Trophoblast cell (in vitro differentiated cells and primary cell): ENCODE data around the gene COG2.

Experiments used
- DNase-seq, 2 donors: peaks; one replicate each; pipeline ENCODE4 v3.0.0-alpha.2; 2016
- H2AFZ ChIP-seq: 2 replicates; pipeline ENCODE4 v1.6.1; 2013; ENCODE audit warnings: low read length, moderate library complexity, mild to moderate bottlenecking; ENCODE audit not compliant: insufficient read depth, poor library complexity
- H2AK5ac ChIP-seq: 2 replicates; pipeline ENCODE4 v1.6.1; 2013; ENCODE audit warnings: mild to moderate bottlenecking, low read length
- H2BK120ac ChIP-seq: 2 replicates; pipeline ENCODE4 v1.6.1; 2013; ENCODE audit warnings: low read length, mild to moderate bottlenecking, moderate library complexity; ENCODE audit not compliant: insufficient read depth, poor library complexity
- H2BK12ac ChIP-seq: 2 replicates; pipeline ENCODE4 v1.6.1; 2013; ENCODE audit warnings: mild to moderate bottlenecking, low read length, moderate library complexity
- H2BK5ac ChIP-seq: 2 replicates; pipeline ENCODE4 v1.6.1; 2013; ENCODE audit warnings: low read length, low read depth, moderate library complexity, mild to moderate bottlenecking; ENCODE audit not compliant: poor library complexity
- H3K14ac ChIP-seq: 2 replicates; pipeline ENCODE4 v1.6.1; 2013; ENCODE audit warnings: mild to moderate bottlenecking, low read length
- H3K18ac ChIP-seq: 2 replicates; pipeline ENCODE4 v1.6.1; 2013; ENCODE audit warnings: mild to moderate bottlenecking, low read length
- H3K23ac ChIP-seq: 2 replicates; pipeline ENCODE4 v1.6.1; 2013; ENCODE audit warnings: low read length
- H3K27ac ChIP-seq: 2 replicates; pipeline ENCODE4 v1.5.1; 2013; ENCODE audit warnings: low read depth, mild to moderate bottlenecking, inconsistent platforms, low read length, moderate library complexity
- H3K27me3 ChIP-seq: 2 replicates; pipeline ENCODE4 v1.6.1; 2013; ENCODE audit warnings: inconsistent platforms, mild to moderate bottlenecking, low read length, moderate library complexity; ENCODE audit not compliant: insufficient read depth
- H3K36me3 ChIP-seq, 2 experiments: 1 replicate in 1 of 2; 2 replicates in 1 of 2; pipeline ENCODE4 v1.6.1; 2013; ENCODE audit warnings: low read length in 2 of 2, mild to moderate bottlenecking in 2 of 2, moderate library complexity in 1 of 2; ENCODE audit not compliant: insufficient read depth in 2 of 2, control insufficient read depth in 1 of 2
- H3K4ac ChIP-seq: 2 replicates; pipeline ENCODE4 v1.6.1; 2013; ENCODE audit warnings: low read depth, mild to moderate bottlenecking, low read length, moderate library complexity
- H3K4me1 ChIP-seq, 2 experiments: 1 replicate in 1 of 2; 2 replicates in 1 of 2; pipeline ENCODE4 v1.6.1; 2013; ENCODE audit warnings: low read length in 2 of 2, mild to moderate bottlenecking in 2 of 2, moderate library complexity in 1 of 2; ENCODE audit not compliant: insufficient read depth in 2 of 2, control insufficient read depth in 1 of 2
- H3K4me2 ChIP-seq: 2 replicates; pipeline ENCODE4 v1.6.1; 2013; ENCODE audit warnings: inconsistent platforms, mild to moderate bottlenecking, low read length, moderate library complexity
- H3K4me3 ChIP-seq: 2 replicates; pipeline ENCODE4 v1.5.1; 2013; ENCODE audit warnings: mild to moderate bottlenecking, low read depth, low read length, inconsistent platforms
- H3K79me1 ChIP-seq: one replicate; pipeline ENCODE4 v1.6.1; 2013; ENCODE audit warnings: low read length
- H3K79me2 ChIP-seq: 2 replicates; pipeline ENCODE4 v1.6.1; 2013; ENCODE audit warnings: low read length, mild to moderate bottlenecking; ENCODE audit not compliant: control insufficient read depth, insufficient read depth, poor library complexity
- H3K9ac ChIP-seq: 2 replicates; pipeline ENCODE4 v1.6.1; 2013; ENCODE audit warnings: mild to moderate bottlenecking, low read length
- H3K9me3 ChIP-seq: 2 replicates; pipeline ENCODE4 v1.6.1; 2013; ENCODE audit warnings: low read depth, mild to moderate bottlenecking, control low read depth, inconsistent platforms, low read length; ENCODE audit not compliant: insufficient read depth
- H4K12ac ChIP-seq: 2 replicates; pipeline ENCODE4 v1.6.1; 2013; ENCODE audit warnings: low read depth, mild to moderate bottlenecking, low read length, moderate library complexity
- H4K8ac ChIP-seq: 2 replicates; pipeline ENCODE4 v1.6.1; 2013; ENCODE audit warnings: low read depth, mild to moderate bottlenecking, low read length, moderate library complexity
- H4K91ac ChIP-seq: one replicate; pipeline ENCODE4 v1.6.1; 2013; ENCODE audit warnings: low read depth, mild to moderate bottlenecking, low read length, moderate library complexity
- WGBS: extraction: QIAGEN DNeasy Blood & Tissue Kit; methylation state at CpG from one replicate; pipeline ENCODE4 v1.1.7; 2013; ENCODE audit warnings: missing lambda C conversion rate; ENCODE audit not compliant: insufficient read length, insufficient coverage; ENCODE audit errors: extremely low coverage; 5-methylcytosine and 5-hydroxymethylcytosine counted together

Gene COG2

GRCh38 chr1:230621324-230622030 is 20.8 kb upstream of the COG2 start:
- Histone ChIP-seq H3K23ac (no peak overlapping the region), H3K4me2 (no peak overlapping the region), H4K8ac (no peak overlapping the region), H3K9ac (no peak overlapping the region), H3K14ac (no peak overlapping the region), H3K79me2 (no peaks in the 10 kb centered on the region), H3K36me3 (no peaks in the 10 kb centered on the region), H3K27ac (no peak overlapping the region), H2AFZ (no peak overlapping the region), H4K12ac (no peak overlapping the region), H2BK12ac (no peak overlapping the region), H2BK120ac (no peak overlapping the region), H3K27me3 (no peaks in the 10 kb centered on the region), H3K18ac (no peak overlapping the region), H2AK5ac (no peak overlapping the region), H3K79me1 (no peaks in the 10 kb centered on the region), H4K91ac (no peak overlapping the region), H3K4me1 (no peaks in the 10 kb centered on the region), H3K9me3 (no peaks in the 10 kb centered on the region), H2BK5ac (no peak overlapping the region), H3K4ac (no peak overlapping the region), H3K4me3 (no peak overlapping the region)
- no CpG with 5 or more reads among the region's 7 CpGs for WGBS
- DNase-seq: no peak

- H2BK120ac ChIP-seq: no peak overlapping the region
- no peak overlapping the region for H3K14ac ChIP-seq
- no peak overlapping the region for H4K91ac ChIP-seq
- H3K18ac ChIP-seq: no peak overlapping the region
- H4K8ac ChIP-seq: no peak overlapping the region
- no peaks in the 10 kb centered on the region for H3K4me1 ChIP-seq
- no peak overlapping the region for H2BK5ac ChIP-seq
- no peak overlapping the region for H2AFZ ChIP-seq
- no peak overlapping the region for H3K23ac ChIP-seq
- no peak overlapping the region for H3K4me3 ChIP-seq
- WGBS: no CpG with 5 or more reads among the region's 4 CpGs
- H3K27me3 ChIP-seq: no peaks in the 10 kb centered on the region
- no peak overlapping the region for H3K27ac ChIP-seq
- H3K4me2 ChIP-seq: no peak overlapping the region
- H2BK12ac ChIP-seq: no peak overlapping the region
- no peak overlapping the region for H3K4ac ChIP-seq
- H3K36me3 ChIP-seq: no peaks in the 10 kb centered on the region
- H2AK5ac ChIP-seq: no peak overlapping the region
- DNase-seq: no peak
- no peak overlapping the region for H3K9ac ChIP-seq
- H3K79me1 ChIP-seq: no peaks in the 10 kb centered on the region
- H3K9me3 ChIP-seq: no peaks in the 10 kb centered on the region
- no peaks in the 10 kb centered on the region for H3K79me2 ChIP-seq
- no peak overlapping the region for H4K12ac ChIP-seq
Observed at GRCh38 chr1:230622151-230622550, 20.1 kb upstream of the COG2 start.

GRCh38 chr1:230624097-230624713 is 18.1 kb upstream of the COG2 start:
- Histone ChIP-seq H3K4me2 (no peak overlapping the region), H3K23ac (no peak overlapping the region), H3K14ac (no peak overlapping the region), H3K36me3 (no peaks in the 10 kb centered on the region), H3K4me1 (no peaks in the 10 kb centered on the region), H2BK120ac (no peak overlapping the region), H3K27me3 (no peaks in the 10 kb centered on the region), H2BK12ac (no peak overlapping the region), H3K79me2 (no peaks in the 10 kb centered on the region), H3K4me3 (no peak overlapping the region), H3K4ac (no peak overlapping the region), H3K79me1 (no peaks in the 10 kb centered on the region), H4K91ac (no peak overlapping the region), H3K9ac (no peak overlapping the region), H2AFZ (no peak overlapping the region), H2BK5ac (no peak overlapping the region), H3K18ac (no peak overlapping the region), H2AK5ac (no peak overlapping the region), H4K8ac (no peak overlapping the region), H4K12ac (no peak overlapping the region), H3K9me3 (no peaks in the 10 kb centered on the region), H3K27ac (no peak overlapping the region)
- no CpG with 5 or more reads among the region's 19 CpGs for WGBS
- no peak for DNase-seq

- Histone ChIP-seq H2BK120ac (no peak overlapping the region), H2BK5ac (no peak overlapping the region), H3K9me3 (no peaks in the 10 kb centered on the region), H3K4me2 (no peak overlapping the region), H3K23ac (no peak overlapping the region), H3K14ac (no peak overlapping the region), H4K8ac (no peak overlapping the region), H3K9ac (no peak overlapping the region), H3K79me1 (no peaks in the 10 kb centered on the region), H3K18ac (no peak overlapping the region), H4K91ac (no peak overlapping the region), H3K4me3 (no peak overlapping the region), H2AK5ac (no peak overlapping the region), H3K4me1 (no peaks in the 10 kb centered on the region), H2AFZ (no peak overlapping the region), H4K12ac (no peak overlapping the region), H3K27me3 (no peaks in the 10 kb centered on the region), H2BK12ac (no peak overlapping the region), H3K36me3 (no peaks in the 10 kb centered on the region), H3K4ac (no peak overlapping the region), H3K27ac (no peak overlapping the region), H3K79me2 (no peaks in the 10 kb centered on the region)
- DNase-seq: no peak
- no CpG with 5 or more reads among the region's 2 CpGs for WGBS
Observed at GRCh38 chr1:230626232-230626631, 16.0 kb upstream of the COG2 start.
